ENCODE measurements around the gene ART1.

- TF ChIP-seq CTCF (IDR thresholded peaks at IDR 0.05; ENCODE audit: borderline replicate concordance, extremely low read depth, low read length, poor library complexity, severe bottlenecking) (no peak), EZH2 (IDR thresholded peaks at IDR 0.05; ENCODE audit: borderline replicate concordance, low read depth, low read length, severe bottlenecking) (no peak)
Observed at GRCh38 chr11:3622521-3622920, 22.4 kb upstream of the ART1 start.
